Regular cardiac myocyte (primary cell): ENCODE measurements around the gene HES1. TPM values are rescaled to one million over a fixed set of nuclear protein-coding genes. Genes with fewer than 3 reads are reported as not detected.

Experiments
- total RNA-seq: library from RNA; depleted of rRNA; stranded (reverse); fragments of >200 nt; gene quantifications from 2 replicates; pipeline ENCODE4 v1.2.3, GENCODE V29; 2014

The HES1 gene, protein sequence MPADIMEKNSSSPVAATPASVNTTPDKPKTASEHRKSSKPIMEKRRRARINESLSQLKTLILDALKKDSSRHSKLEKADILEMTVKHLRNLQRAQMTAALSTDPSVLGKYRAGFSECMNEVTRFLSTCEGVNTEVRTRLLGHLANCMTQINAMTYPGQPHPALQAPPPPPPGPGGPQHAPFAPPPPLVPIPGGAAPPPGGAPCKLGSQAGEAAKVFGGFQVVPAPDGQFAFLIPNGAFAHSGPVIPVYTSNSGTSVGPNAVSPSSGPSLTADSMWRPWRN
- 2.8 and 6.9 TPM in 2 replicates for total RNA-seq

DNA sequence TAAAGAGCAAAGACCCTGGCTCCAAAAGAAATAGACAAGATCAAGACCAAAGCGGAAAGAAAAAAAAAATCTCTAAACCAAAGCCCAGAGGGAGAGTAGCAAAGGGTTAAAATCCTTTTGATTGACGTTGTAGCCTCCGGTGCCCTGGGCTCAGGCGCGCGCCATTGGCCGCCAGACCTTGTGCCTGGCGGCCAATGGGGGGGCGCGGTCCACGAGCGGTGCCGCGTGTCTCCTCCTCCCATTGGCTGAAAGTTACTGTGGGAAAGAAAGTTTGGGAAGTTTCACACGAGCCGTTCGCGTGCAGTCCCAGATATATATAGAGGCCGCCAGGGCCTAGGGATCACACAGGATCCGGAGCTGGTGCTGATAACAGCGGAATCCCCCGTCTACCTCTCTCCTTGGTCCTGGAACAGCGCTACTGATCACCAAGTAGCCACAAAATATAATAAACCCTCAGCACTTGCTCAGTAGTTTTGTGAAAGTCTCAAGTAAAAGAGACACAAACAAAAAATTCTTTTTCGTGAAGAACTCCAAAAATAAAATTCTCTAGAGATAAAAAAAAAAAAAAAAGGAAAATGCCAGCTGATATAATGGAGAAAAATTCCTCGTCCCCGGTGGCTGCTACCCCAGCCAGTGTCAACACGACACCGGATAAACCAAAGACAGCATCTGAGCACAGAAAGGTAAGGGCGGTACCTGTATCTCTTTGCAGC lies at the start of gene HES1:
Gene HES1, plus strand, starts transcription at position 343 of the 713 bp plus-strand sequence. Its CDS starts 233 bp downstream, at position 576.

Other genes starting within 250 kb of the HES1 start
- gene CPN2, start 215.2 kb downstream of the HES1 start, total RNA-seq, result not detected in 2 replicates
- 0.19 and 0.56 TPM in 2 replicates for gene LRRC15, start 233.6 kb downstream of the HES1 start, total RNA-seq